Nephron progenitor cell (in vitro differentiated cells): ENCODE measurements around the gene CDKN2B-AS1.

Source experiments
- DNase-seq: peaks from one replicate; pipeline ENCODE4 v3.0.0; 2021
- H3K27ac Mint-ChIP-seq: 2 replicates; pipeline ENCODE4 v1.8.0; 2021; ENCODE audit warnings: mild to moderate bottlenecking, moderate library complexity, mixed read lengths
- H3K27me3 Mint-ChIP-seq: 2 replicates; pipeline ENCODE4 v1.8.0; 2021; ENCODE audit warnings: mild to moderate bottlenecking, low read depth, mixed read lengths; ENCODE audit not compliant: poor library complexity
- H3K36me3 Mint-ChIP-seq: 2 replicates; pipeline ENCODE4 v1.8.0; 2021; ENCODE audit warnings: low read depth, mixed read lengths
- H3K4me1 Mint-ChIP-seq: 2 replicates; pipeline ENCODE4 v1.8.0; 2021; ENCODE audit warnings: mixed read lengths
- H3K4me3 Mint-ChIP-seq: 2 replicates; pipeline ENCODE4 v1.8.0; 2021; ENCODE audit warnings: mild to moderate bottlenecking, moderate library complexity, mixed read lengths
- H3K9me3 Mint-ChIP-seq: 2 replicates; pipeline ENCODE4 v1.8.0; 2021; ENCODE audit warnings: mild to moderate bottlenecking, moderate library complexity, mixed read lengths
- TF ChIP-seq, protein P1 (sequence below): fragments of 200-600 bp; sonication (generic); IDR thresholded peaks from 2 replicates; pipeline ENCODE4 v1.5.0; 2021; ENCODE audit warnings: antibody characterized with exemption

CDKN2B-AS1 gene

GRCh38 chr9:22022396-22022795 is 27.8 kb downstream of the CDKN2B-AS1 start:
- H3K4me3 Mint-ChIP-seq, result no peak overlapping the region
- peaks cover 8% of the 10 kb centered on the region for H3K27me3 Mint-ChIP-seq
- no peak for DNase-seq
- H3K36me3 Mint-ChIP-seq, result no peaks in the 10 kb centered on the region
- H3K27ac Mint-ChIP-seq, result no peak overlapping the region
- H3K9me3 Mint-ChIP-seq, result peaks cover 11% of the 10 kb centered on the region
- H3K4me1 Mint-ChIP-seq, result no peaks in the 10 kb centered on the region
- TF ChIP-seq, protein P1, sequence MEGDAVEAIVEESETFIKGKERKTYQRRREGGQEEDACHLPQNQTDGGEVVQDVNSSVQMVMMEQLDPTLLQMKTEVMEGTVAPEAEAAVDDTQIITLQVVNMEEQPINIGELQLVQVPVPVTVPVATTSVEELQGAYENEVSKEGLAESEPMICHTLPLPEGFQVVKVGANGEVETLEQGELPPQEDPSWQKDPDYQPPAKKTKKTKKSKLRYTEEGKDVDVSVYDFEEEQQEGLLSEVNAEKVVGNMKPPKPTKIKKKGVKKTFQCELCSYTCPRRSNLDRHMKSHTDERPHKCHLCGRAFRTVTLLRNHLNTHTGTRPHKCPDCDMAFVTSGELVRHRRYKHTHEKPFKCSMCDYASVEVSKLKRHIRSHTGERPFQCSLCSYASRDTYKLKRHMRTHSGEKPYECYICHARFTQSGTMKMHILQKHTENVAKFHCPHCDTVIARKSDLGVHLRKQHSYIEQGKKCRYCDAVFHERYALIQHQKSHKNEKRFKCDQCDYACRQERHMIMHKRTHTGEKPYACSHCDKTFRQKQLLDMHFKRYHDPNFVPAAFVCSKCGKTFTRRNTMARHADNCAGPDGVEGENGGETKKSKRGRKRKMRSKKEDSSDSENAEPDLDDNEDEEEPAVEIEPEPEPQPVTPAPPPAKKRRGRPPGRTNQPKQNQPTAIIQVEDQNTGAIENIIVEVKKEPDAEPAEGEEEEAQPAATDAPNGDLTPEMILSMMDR, result no peak

DNA sequence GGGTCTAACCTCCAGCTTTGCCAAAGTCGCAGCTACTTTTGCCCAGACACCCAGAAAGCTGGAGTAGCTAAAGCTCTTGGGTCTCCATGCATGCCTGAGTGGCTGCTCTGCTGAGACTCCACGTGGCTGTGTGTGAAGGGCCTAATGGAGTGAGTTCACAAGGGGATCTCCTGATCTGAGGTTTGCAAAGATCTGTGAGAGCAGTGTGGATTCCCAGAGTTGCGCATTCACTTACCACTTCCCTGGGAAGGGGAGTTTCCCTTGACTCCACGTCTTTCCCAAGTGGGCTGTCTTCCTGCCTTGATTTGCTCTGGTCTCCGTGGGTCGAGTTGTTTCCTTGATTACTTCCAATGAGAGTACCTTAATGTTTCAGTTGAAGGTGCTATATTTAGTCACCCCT is 32.1 kb downstream of the CDKN2B-AS1 start:
- no peaks in the 10 kb centered on the region for H3K36me3 Mint-ChIP-seq
- H3K4me1 Mint-ChIP-seq, result no peaks in the 10 kb centered on the region
- peaks cover 4% of the 10 kb centered on the region for H3K9me3 Mint-ChIP-seq
- no peak overlapping the region for H3K4me3 Mint-ChIP-seq
- DNase-seq, result no peak
- no peak overlapping the region for H3K27ac Mint-ChIP-seq
- H3K27me3 Mint-ChIP-seq, result peaks cover 5% of the 10 kb centered on the region
- TF ChIP-seq, protein P1, result no peak

GRCh38 chr9:22028394-22028793 is 33.8 kb downstream of the CDKN2B-AS1 start:
- no peaks in the 10 kb centered on the region for H3K36me3 Mint-ChIP-seq
- H3K27me3 Mint-ChIP-seq, result peaks cover 9% of the 10 kb centered on the region
- H3K9me3 Mint-ChIP-seq, result no peaks in the 10 kb centered on the region
- no peak for DNase-seq
- no peaks in the 10 kb centered on the region for H3K4me1 Mint-ChIP-seq
- H3K27ac Mint-ChIP-seq, result no peak overlapping the region
- no peak overlapping the region for H3K4me3 Mint-ChIP-seq
- TF ChIP-seq, protein P1, result no peak

- no peaks in the 10 kb centered on the region for H3K36me3 Mint-ChIP-seq
- DNase-seq, result no peak
- no peaks in the 10 kb centered on the region for H3K9me3 Mint-ChIP-seq
- H3K4me3 Mint-ChIP-seq, result no peak overlapping the region
- peaks cover 9% of the 10 kb centered on the region for H3K27me3 Mint-ChIP-seq
- TF ChIP-seq, protein P1, result no peak
- no peaks in the 10 kb centered on the region for H3K4me1 Mint-ChIP-seq
- no peak overlapping the region for H3K27ac Mint-ChIP-seq
Measured at GRCh38 chr9:22029231-22029630, 34.6 kb downstream of the CDKN2B-AS1 start.

GRCh38 chr9:22030101-22030598 is 35.6 kb downstream of the CDKN2B-AS1 start:
- Mint-ChIP-seq H3K36me3 (no peaks in the 10 kb centered on the region), H3K27ac (no peak overlapping the region)

More at GRCh38 chr9:22030101-22030598, 35.6 kb downstream of the CDKN2B-AS1 start:
- TF ChIP-seq, protein P1, result no peak
- Mint-ChIP-seq H3K4me3 (no peak overlapping the region), H3K9me3 (no peaks in the 10 kb centered on the region), H3K4me1 (no peaks in the 10 kb centered on the region), H3K27me3 (peaks cover 10% of the 10 kb centered on the region)
- no peak for DNase-seq
